Muscle layer of colon (tissue), 2 donors: ENCODE measurements around the gene SORCS1.

Source experiments
- H3K27ac ChIP-seq: one replicate; pipeline ENCODE4 v1.7.0; 2013; ENCODE audit warnings: low read depth, mild to moderate bottlenecking, low read length, moderate library complexity
- H3K27me3 ChIP-seq, 2 donors: one replicate each; pipeline ENCODE4 v1.7.0; 2013; ENCODE audit warnings: low read length in 2 of 2, mild to moderate bottlenecking in 2 of 2; ENCODE audit not compliant: insufficient read depth in 2 of 2, control insufficient read depth in 1 of 2
- H3K36me3 ChIP-seq: one replicate; pipeline ENCODE4 v1.7.0; 2013; ENCODE audit warnings: mild to moderate bottlenecking, low read length; ENCODE audit not compliant: insufficient read depth
- H3K4me1 ChIP-seq: one replicate; pipeline ENCODE4 v1.7.0; 2013; ENCODE audit warnings: mild to moderate bottlenecking, low read length; ENCODE audit not compliant: insufficient read depth
- H3K4me3 ChIP-seq, 2 donors: one replicate each; pipeline ENCODE4 v1.7.0; 2013; ENCODE audit warnings: low read length in 2 of 2, low read depth in 1 of 2, mild to moderate bottlenecking in 1 of 2, moderate library complexity in 1 of 2
- H3K9ac ChIP-seq: one replicate; pipeline ENCODE4 v1.7.0; 2013; ENCODE audit warnings: low read length
- H3K9me3 ChIP-seq: one replicate; pipeline ENCODE4 v1.7.0; 2013; ENCODE audit warnings: mild to moderate bottlenecking, low read length
- donor health status: abdominal sarcoma.
- donor health status: Adenocarcinoma of cecum.

The SORCS1 gene

DNA sequence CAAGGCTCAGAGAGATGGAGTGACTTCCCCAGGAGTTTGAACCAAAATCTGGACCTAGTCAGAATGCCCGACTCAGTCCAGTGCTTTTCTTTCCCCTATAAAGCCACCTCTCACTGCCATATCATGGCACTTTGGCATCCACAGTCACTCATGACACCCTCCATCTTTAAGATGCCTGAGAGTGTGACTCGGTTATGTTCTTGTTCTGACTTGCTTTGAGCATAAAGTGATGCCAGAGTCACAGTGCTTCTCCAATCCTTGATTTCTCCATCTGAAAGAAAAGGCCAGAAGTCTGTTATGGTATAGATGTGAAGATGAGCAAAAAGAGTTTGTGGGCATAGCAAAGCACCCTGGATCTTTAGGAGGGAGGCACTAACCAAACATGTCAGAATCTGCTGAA is 538.1 kb downstream of the SORCS1 start:
- H3K36me3 ChIP-seq = no peaks in the 10 kb centered on the region
- H3K4me3 ChIP-seq = no peak overlapping the region
- H3K9me3 ChIP-seq = no peaks in the 10 kb centered on the region
- H3K27me3 ChIP-seq = no peaks in the 10 kb centered on the region
- H3K4me1 ChIP-seq = no peaks in the 10 kb centered on the region
- no peak overlapping the region for H3K27ac ChIP-seq
- H3K9ac ChIP-seq = no peak overlapping the region

DNA sequence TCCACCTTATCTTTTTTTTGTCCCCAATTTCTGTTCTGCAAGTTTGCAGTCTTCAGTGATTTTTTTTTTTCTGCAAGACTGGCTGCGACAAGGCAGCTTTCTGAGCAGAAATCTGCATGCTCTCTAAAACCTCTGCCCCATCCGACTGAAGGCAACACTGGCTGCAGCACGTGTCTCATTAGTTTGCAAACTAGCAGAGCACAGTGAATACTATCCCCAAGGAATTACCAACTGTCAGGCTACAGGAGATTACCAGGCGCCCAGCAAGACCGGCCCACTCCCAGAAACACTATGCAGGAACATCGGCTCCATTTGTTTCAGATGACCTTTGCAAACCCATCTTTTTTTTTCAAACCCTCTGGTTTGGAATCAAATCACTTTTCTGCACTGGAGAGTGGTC is 538.8 kb downstream of the SORCS1 start:
- Histone ChIP-seq H3K27me3 (no peaks in the 10 kb centered on the region), H3K36me3 (no peaks in the 10 kb centered on the region), H3K9ac (no peak overlapping the region), H3K27ac (no peak overlapping the region), H3K4me1 (no peaks in the 10 kb centered on the region), H3K9me3 (no peaks in the 10 kb centered on the region), H3K4me3 (no peak overlapping the region)

DNA sequence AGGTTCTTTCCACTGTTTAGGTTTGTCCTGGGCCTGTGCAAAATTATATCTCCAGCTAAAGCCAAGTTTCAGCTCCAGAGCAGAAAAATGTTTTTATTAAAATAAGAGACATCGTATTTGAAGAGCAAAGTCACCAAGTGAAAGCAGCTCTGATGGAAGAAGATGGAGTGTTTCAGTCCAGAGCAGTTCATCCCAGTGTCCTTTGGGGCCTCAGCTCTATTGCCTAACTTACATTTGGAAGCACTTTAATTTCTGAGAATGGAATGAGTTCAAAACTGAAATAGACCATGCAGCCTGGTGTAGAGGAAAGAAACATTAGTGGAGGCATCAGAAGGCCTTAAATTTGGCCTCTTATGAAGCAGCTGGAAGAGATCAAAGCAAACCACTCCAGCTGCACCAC is 545.2 kb downstream of the SORCS1 start:
- Histone ChIP-seq H3K4me3 (no peak overlapping the region), H3K27me3 (no peaks in the 10 kb centered on the region), H3K36me3 (no peaks in the 10 kb centered on the region), H3K9me3 (no peaks in the 10 kb centered on the region), H3K9ac (no peak overlapping the region), H3K4me1 (peaks cover 4% of the 10 kb centered on the region), H3K27ac (no peak overlapping the region)

DNA sequence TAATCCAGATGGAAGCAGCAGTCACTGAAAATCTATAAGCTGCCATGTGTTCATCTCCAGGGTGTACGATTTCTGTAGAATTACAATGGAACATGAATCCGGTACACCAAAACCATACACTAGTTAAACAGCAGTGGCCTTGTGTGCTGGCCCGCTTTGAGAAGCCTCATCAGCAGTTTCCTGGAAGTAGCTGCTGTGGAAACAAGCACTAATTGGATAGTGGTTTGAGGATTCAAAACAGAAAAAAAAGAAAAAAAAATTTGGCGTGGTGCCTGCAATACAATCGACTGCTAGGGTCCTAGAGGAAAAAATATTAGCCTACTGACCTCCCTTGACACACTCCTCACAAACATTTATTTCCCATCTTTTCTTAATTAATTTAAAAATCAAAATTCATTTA is 545.9 kb downstream of the SORCS1 start:
- Histone ChIP-seq H3K4me3 (no peak overlapping the region), H3K27me3 (no peaks in the 10 kb centered on the region), H3K9me3 (no peaks in the 10 kb centered on the region), H3K27ac (no peak overlapping the region), H3K4me1 (peaks cover 4% of the 10 kb centered on the region), H3K9ac (no peak overlapping the region), H3K36me3 (no peaks in the 10 kb centered on the region)

DNA sequence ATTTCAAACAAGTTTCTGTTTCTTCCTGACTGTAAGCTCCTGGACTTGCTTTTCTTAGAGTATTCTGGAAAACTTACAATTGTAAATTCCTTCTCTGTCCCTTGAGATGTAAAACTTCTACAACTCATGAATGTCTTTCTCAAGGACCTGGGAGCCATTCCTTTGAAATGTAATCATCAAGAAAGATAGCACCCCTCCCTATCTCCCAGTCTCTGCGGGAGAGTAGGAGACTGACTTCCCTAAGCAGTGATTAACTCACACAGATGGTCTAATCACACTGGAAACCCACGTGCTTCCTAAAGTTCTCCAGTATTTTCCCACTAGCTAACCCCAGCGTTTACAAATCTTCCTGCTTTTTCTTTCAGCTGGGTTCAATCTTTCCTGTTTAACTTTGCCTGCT is 549.4 kb downstream of the SORCS1 start:
- Histone ChIP-seq H3K27ac (no peak overlapping the region), H3K4me3 (no peak overlapping the region), H3K4me1 (peaks cover 4% of the 10 kb centered on the region), H3K36me3 (no peaks in the 10 kb centered on the region), H3K9ac (no peak overlapping the region), H3K9me3 (no peaks in the 10 kb centered on the region), H3K27me3 (no peaks in the 10 kb centered on the region)

DNA sequence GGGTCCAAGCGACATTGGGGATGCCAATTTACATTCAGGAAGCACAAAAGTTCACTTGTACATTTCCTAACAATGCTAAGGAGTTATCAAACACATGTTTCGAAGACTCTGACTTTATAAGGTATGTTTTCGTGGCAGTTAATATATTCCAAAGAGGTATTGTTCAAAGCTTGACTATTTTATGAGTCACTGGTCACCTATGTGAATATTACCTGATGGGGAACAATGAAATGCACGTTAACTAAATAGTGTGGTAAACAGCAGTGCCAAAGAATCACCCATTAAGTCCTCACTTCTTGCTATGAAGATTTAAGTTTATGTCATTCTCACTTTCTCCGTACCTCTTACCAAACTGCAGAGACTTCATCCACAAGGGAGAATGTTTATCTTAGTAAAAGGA is 550.2 kb downstream of the SORCS1 start:
- H3K4me1 ChIP-seq = peaks cover 3% of the 10 kb centered on the region
- no peaks in the 10 kb centered on the region for H3K9me3 ChIP-seq
- no peak overlapping the region for H3K27ac ChIP-seq
- no peaks in the 10 kb centered on the region for H3K27me3 ChIP-seq
- H3K9ac ChIP-seq = no peak overlapping the region
- no peaks in the 10 kb centered on the region for H3K36me3 ChIP-seq
- H3K4me3 ChIP-seq = no peak overlapping the region

DNA sequence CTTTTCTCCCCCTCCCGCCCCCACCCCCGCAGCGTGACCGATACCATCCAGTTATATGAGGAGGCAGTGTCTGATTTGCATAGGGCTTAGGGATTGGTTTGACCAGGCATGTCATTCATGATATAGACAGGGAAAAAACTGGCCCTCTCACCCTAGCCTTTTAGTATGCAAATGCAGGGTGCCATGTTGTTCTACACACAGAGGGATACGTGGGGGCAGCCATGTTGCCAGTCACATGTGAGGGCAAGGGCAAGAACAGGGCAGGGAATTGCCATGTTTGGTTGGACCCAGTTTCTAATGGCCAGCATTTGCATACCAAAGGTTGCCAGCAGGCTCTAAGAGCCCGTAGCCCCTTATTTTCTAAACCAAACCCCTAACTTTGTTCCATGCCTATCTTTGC is 552.1 kb downstream of the SORCS1 start:
- Histone ChIP-seq H3K36me3 (no peaks in the 10 kb centered on the region), H3K4me1 (no peaks in the 10 kb centered on the region), H3K9ac (no peak overlapping the region), H3K4me3 (no peak overlapping the region), H3K27ac (no peak overlapping the region), H3K9me3 (no peaks in the 10 kb centered on the region), H3K27me3 (no peaks in the 10 kb centered on the region)

DNA sequence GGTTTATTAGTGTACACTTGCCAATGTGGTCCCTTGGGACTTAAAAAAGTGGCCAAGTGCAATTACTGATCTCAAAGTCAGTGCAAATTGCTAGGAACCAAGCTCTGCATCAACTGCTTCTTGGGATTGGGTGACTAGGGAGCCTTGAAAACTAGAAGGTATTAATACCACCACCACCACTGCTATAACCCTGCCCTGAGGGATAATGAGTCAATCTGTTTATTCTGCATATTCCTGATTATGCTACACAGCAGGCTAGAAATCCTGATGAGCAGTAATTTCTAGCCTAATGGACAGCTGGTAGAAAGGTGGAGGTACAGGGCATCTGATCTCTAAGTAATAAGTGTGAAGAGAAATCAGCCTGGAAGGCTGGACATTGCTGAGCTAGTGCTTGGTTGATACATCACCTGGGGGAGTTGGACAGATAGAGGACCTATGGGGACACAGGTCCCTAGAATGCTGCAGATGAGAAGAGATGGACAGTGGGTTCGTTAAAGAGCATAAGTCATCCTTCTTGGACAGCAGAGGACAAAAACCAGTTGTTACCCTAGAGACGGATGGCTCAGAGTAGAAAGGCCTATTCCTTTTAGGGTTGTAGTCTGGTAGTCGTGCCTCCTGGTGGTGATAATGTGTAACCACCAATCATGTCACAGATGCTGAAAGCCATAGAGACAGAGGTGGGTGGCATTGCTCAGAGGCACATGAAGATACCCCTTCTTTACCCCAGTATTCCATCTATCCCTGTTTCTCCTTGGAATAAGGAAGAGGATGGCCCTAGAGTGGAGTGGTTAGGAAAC is 554.8 kb downstream of the SORCS1 start:
- no peak overlapping the region for H3K4me3 ChIP-seq
- no peaks in the 10 kb centered on the region for H3K9me3 ChIP-seq
- H3K4me1 ChIP-seq = no peaks in the 10 kb centered on the region
- H3K9ac ChIP-seq = no peak overlapping the region
- H3K27me3 ChIP-seq = no peaks in the 10 kb centered on the region
- H3K27ac ChIP-seq = no peak overlapping the region
- peaks cover 4% of the 10 kb centered on the region for H3K36me3 ChIP-seq

DNA sequence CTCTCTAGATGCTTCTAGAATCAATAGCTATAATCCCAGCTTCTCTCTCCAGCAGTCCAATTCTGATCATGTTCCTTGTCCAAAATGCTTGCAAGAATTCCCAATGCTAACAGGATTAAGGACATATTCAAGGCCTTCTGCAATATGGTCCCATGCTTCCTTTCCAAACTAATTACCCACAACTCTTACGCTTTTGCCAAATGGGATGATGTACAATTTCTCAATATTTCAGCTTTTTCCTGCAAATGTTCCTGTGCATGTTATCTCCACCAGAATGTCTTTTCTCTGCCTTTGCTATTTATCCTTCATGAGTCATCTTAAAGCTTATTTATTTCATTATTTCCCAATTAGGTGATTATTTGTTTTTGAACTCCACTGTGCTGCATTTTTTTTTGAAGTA is 556.4 kb downstream of the SORCS1 start:
- no peak overlapping the region for H3K27ac ChIP-seq
- H3K4me1 ChIP-seq = no peaks in the 10 kb centered on the region
- peaks cover 4% of the 10 kb centered on the region for H3K36me3 ChIP-seq
- no peaks in the 10 kb centered on the region for H3K9me3 ChIP-seq
- no peak overlapping the region for H3K4me3 ChIP-seq
- H3K27me3 ChIP-seq = no peaks in the 10 kb centered on the region
- no peak overlapping the region for H3K9ac ChIP-seq

DNA sequence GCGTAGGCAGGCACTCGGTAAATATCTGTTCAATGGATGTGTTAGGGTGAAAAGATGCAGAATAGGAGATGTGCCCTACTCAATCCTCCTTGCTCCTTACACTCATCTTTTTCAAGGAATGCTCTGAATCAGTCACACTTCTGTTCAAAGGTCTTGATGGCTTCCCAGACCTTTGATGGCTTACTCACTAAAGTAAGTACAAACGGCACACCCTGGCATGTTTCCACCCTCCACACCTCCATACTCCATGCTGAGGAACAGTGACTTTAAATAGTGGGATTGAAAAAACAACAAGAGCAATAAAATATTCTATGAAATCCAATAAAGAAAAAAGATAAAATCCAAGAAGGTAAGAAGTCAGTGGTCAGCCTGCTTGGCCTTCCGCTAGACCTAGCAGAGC is 569.2 kb downstream of the SORCS1 start:
- H3K27ac ChIP-seq = no peak overlapping the region

DNA sequence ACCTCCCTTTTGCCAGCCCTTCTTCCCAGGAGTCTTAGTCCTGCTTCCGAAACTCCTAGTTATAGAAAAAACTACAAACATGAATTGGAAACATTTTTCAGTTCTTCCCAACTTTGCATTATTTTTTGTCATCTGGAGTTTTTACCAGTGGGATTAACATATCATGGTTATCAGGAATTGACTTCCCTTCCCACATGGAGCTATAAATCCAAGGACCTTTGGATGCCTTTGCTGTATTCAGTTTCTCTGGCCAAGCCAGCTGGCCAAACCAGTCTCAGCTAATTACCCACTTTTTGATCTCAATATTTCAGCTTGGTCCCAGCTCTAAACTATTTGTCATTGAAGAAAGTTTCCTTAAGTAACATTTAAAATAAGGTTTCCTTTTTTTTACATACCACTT is 570.6 kb downstream of the SORCS1 start:
- Histone ChIP-seq H3K4me1 (no peaks in the 10 kb centered on the region), H3K27me3 (no peaks in the 10 kb centered on the region), H3K4me3 (no peak overlapping the region), H3K9ac (no peak overlapping the region), H3K36me3 (no peaks in the 10 kb centered on the region), H3K9me3 (no peaks in the 10 kb centered on the region), H3K27ac (no peak overlapping the region)

More for the DNA sequence above, 569.2 kb downstream of the SORCS1 start:
- H3K9ac ChIP-seq = no peak overlapping the region
- H3K4me1 ChIP-seq = no peaks in the 10 kb centered on the region
- no peak overlapping the region for H3K4me3 ChIP-seq
- H3K9me3 ChIP-seq = no peaks in the 10 kb centered on the region
- no peaks in the 10 kb centered on the region for H3K27me3 ChIP-seq
- H3K36me3 ChIP-seq = no peaks in the 10 kb centered on the region

DNA sequence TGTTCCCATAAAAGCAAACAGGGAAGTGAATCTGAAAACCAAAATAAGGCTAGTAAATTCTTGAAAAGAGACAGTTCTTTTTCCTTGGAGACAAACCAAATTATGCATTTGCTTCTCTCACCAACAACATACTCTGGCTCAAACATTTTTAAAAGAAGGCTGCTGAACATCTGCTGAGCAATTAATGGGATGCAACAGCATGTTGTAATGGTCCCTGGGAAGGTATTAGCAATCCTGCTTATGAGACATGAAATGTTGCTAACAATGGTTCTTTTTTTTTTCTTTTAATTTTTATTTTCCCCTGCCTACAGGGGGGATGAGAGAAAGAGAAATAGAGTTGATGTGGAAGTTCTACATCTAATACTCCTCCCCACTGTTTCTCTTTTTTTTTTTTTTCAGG is 572.1 kb downstream of the SORCS1 start:
- Histone ChIP-seq H3K27ac (no peak overlapping the region), H3K27me3 (no peaks in the 10 kb centered on the region), H3K9ac (no peak overlapping the region), H3K4me3 (no peak overlapping the region), H3K36me3 (no peaks in the 10 kb centered on the region), H3K9me3 (no peaks in the 10 kb centered on the region), H3K4me1 (no peaks in the 10 kb centered on the region)
